GM19035 (cell line): Measurements from ENCODE around the gene MMP28.
A peak's percentile ranks its signal among the peaks of the same experiment; 100 is the strongest.

ENCODE experiments used
- ATAC-seq: cut with Tn5 transposase; IDR thresholded peaks from one replicate; pipeline ENCODE4 v1.9.1; 2021; ENCODE audit not compliant: unreplicated experiment

Gene MMP28

DNA sequence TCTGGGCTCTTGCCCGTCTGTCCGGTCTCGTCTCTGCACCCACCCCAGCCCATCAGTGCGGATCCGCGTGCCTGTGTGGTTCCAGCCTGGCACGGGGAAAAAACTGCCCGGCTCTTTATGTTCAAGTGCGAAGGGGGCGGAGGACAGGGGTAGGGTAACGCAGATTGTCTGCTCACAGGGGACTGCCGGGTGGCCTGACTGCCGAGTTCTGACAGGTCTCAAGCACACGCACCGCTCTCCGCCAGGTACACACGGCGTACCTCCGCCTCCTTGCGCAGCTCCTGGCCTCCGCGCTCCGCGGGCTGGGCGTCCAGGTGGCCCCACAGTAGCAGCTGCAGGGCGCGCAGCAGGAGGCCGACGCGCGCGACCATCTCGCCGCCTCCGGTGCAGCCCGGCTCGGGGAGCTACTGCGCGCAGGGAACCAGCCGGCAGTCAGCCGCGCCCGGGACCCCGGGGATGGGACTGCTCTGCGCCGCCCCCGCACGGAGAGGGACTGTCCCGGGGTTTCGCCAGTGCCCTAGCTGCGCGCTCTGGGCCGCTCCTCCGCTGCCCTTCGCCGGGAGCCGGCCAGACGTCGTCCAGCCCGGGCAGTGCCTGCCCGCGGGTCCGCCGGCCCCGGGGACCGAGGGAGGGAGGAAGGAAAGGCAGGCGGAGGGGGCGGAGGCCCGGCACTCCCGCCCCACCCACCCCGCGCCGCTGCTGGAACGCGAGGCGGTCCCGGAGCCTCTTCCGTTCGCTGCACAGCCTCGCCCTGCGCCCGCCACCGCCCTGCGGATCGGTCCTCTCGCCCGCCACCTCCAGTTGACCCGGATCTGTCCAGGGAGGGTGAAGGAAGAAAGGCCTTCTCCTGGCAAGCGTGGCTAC lies at the start of gene MMP28:
MMP28 (minus strand) TSS at position 635 of the 864 bp plus-strand sequence; CDS start at position 371, 264 bp downstream.
- ATAC-seq: no peak

GRCh38 chr17:35844547-35844946 lies 49.1 kb upstream of the MMP28 start:
- ATAC-seq: no peak

DNA sequence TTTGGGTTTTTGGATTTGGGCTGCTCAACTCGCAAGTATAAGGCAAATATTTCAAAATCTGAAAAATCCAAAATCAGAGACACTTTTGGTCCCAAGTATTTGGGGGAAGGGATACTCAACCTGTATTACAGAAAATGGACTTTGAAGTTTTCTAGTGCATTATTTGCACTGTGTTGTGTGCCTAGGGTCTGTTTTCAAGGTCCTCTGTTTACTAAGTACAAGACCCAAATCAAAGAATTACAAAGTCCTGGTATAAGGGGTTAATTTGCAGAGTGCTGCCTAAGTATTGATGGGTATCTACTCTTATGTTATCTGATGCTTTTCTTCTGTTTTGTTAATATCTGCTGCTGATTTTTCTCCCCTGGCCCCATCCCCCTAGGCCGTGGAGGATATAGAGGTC lies 48.3 kb upstream of the MMP28 start:
- no peak for ATAC-seq

DNA sequence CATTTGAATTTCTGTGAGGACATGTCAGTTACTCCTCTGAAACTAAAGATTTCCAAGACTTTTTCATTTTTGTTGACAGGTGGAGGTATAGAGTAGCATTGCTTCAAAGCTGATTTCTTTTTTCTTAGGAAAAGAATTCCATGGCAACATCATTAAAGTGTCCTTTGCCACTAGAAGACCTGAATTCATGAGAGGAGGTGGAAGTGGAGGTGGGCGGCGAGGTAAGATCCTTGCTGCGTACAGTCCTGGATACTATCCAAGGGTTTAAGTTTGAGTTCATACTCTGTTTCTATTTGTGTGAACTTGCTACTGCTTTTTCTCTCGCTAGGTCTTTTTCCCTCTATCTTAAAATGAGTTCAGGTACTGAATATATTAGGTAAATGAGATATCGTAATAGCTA lies 46.8 kb upstream of the MMP28 start:
- no peak for ATAC-seq

GRCh38 chr17:35841505-35841904 lies 46.1 kb upstream of the MMP28 start:
- no peak for ATAC-seq

GRCh38 chr17:35841101-35841500 lies 45.7 kb upstream of the MMP28 start:
- no peak for ATAC-seq

- ATAC-seq: no peak
Measured at GRCh38 chr17:35825206-35825605, 29.8 kb upstream of the MMP28 start.

DNA sequence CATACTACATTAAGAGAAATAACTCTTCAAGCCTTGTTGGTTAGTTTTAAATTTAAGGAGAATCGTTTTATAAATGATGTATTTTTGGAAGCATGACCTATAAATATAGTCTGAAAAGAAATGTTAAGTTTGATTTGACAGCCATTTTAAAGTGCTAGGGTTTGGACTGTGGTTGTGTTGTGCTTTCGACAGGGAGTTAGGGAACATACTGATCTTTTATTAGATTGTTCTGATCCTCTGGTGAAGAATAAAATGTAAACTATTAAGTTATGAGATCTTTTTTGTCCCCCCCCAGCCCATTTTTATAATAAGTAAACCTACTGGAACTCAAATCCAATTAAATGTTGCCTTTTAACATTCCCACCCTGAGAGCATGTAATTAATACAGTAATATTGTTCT lies 25.9 kb upstream of the MMP28 start:
- ATAC-seq: no peak

DNA sequence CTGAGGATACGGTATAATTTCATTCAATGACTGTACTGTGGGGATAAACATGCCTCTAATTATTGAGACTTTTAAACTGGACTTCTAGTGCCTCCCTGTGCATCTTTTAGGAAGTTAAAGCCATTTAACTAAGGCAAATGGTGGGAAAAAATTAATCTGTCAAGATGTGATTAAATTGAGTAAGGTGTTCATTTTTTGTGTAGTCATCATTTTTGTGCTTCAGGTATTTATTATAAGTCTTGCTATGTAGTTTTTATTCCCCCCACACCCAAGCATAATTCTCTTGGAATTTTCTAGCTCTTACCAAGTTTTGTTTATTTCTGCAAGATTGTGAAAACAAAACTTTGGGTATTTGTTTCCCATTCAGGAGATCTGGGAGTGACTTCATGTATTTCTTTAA lies 24.0 kb upstream of the MMP28 start:
- ATAC-seq: no peak

DNA sequence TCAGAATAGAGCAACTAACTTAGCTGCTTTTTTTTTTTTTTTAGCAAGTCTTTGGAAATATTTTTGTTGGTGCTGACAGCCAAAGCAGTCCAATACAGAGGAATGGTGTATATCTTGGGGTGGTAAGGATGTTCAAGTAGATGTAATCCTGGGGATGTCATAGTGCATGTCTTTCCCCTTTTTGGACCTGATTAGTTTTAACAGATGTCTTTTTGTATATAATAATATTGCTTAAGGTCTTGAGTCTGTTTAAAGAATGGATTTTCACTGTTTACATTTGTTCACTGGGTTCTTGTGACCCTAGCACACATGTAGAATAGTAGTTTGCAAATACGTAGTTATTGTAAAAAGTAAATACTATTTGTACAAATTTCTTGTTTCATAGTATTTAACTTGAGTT lies 21.8 kb upstream of the MMP28 start:
- ATAC-seq: no peak

DNA sequence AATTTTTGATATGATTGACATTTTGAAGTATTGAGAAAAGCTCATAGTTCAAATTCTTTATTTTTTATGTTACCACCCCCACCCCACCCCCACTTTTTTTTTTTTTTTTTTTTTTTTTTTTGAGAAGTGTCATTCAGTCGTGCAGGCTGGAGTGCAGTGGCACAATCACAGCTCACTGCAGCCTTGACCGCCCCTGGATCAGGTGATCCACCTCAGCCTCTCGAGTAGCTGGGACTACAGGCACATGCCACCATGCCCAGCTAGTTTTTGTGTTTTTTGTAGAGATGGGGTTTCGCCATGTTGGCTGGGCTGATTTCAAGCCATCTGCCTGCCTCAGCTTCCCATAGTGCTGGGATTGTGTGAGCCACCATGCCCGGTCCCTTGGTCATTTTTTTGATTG lies 21.3 kb upstream of the MMP28 start:
- no peak for ATAC-seq

DNA sequence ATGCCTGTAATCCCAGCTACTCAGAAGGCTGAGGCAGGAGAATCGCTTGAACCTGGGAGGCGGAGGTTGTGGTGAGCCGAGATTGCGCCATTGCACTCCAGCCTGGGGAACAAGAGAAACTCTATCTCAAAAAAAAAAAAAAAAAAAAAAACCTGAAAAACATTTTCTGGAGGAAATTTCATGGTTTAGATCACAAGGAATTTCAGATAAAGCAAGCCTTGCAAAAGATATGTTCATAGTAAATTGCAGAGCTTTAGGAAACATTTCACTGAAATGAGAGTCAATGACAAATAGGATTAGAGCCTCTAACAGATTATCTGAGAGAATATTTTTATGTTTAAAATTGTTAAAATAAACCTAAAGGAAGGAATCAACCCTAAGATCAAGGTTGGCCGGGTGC lies 17.0 kb upstream of the MMP28 start:
- no peak for ATAC-seq

- ATAC-seq: no peak
Measured at GRCh38 chr17:35811759-35812158, 16.3 kb upstream of the MMP28 start.

DNA sequence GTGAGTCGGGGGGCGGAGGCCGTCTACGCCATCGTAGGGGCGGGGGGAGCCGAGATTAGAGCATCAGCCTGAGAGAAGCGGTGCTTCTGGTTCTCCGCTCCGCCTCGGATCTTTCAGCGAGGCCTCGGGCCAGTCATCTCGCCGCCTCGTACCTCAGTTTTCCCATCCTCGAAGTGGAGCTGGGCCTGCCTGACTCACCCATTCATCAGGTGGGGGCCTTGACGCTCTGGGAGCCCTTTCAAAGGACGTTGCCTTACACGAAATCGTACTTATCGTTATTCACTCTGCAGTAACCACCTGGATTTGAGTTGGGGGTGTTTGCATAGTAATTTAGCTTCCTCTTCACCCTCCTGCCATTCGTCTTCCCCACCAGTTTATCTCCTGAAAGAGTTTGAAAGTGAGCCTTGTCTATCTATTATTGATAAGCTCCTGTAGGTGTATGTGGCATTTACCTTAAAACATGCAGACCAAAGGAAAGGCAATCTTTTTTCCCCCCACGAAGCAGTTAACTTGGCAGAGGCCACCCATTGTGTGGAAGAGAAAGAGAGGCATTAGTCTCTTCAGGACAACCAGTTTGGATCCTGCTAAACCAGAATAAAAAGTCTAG lies 14.5 kb upstream of the MMP28 start:
- no peak for ATAC-seq

DNA sequence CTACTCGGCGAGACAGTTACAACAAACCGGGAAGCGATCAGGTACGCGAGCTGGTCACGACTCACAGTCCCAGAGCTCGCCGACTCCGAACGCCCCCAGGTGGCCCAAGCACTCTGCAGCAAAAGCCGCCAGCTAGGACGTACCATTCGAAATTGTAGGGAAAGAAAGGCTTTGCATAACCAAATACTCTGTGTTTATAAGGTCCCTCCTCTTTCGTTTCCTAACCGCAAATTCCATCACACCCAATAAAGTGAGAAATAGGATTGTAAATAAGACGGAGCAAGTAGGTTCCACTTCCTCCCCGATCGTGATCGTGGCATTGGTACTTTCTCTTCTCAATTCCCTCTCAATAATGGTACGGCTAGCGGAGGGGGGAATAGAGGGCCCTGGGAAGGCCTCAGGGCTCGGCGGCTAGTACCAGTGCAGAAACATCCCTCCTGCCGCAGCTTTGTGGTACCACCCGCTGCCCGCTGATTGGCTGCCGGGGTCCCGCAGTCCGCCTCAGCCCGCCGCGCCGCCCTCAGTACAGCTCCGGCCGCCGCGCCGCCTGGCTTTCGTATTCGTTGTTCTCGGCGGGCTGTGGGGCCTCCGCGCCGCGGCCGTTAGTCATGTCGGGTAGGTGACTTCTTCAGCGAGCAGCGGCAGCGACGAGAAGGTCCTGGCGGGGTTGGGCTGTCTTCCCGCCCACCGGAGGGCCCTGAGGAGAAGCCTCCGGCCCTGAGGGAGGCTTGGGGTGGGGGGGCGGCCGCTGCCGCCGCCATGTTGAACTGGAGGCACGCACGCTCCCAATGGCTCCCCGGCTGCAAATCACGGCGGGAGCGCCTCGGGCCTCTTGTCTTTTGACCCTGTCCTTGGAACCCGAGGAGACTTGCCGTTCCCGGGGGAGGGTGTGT lies 13.8 kb upstream of the MMP28 start, which contains the start of gene TAF15:
TAF15 (plus strand) TSS at position 523 of the 893 bp plus-strand sequence; CDS start at position 609, 86 bp downstream.
- ATAC-seq: peak; percentile 93

GRCh38 chr17:35808240-35808961 lies 13.0 kb upstream of the MMP28 start:
- ATAC-seq: peak; percentile 1

DNA sequence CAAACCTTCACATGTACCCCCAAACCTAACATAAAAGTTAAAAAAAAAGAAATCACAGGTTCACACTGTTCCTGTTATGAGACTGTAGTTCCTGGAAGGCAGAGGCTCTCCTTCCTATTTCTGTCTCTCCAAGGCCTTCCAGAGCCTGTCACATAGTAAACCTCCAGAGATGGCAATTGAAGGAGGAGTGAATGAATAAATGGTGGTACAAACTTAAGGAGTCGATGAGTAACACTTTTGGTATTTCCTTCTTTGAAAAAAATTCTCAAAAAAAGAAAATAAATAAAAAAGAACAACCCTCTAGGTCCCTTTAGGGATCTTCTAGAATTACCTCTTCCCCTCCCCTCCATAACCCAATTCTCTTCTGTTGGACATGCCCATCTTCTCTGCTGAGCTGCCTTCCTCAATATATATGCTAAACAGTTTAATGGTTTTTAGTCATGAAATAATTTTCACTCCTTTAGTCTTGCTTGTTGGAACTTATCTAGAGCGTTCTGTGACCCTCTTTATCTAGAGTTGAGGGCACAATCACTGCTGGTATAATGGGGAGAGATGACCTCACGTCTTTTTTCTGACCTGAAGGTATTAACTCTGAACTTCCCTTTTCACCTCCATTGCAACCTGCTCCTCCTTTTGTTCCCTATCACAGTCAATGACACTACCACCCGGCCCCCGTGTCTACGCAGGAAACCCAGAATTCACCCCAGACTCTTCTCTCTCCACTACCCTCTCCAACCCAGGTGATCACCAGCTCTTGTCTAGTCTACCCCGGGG lies 12.1 kb upstream of the MMP28 start:
- no peak for ATAC-seq

- ATAC-seq: no peak
Measured at GRCh38 chr17:35804658-35805192, 9.3 kb upstream of the MMP28 start.

GRCh38 chr17:35801583-35802224 lies 6.3 kb upstream of the MMP28 start:
- ATAC-seq: no peak
